ENCODE results near the gene CAPRIN2.

CAPRIN2 gene

GRCh38 chr12:30754750-30755394, at the start of gene CAPRIN2:
Gene CAPRIN2 (minus strand): TSS chr12:30754951. CDS start chr12:30753520, 1,431 bp downstream.
- DNase-seq: peak; percentile 90

- DNase-seq: no peak
These were observed 42.9 kb upstream of the CAPRIN2 start for GRCh38 chr12:30797689-30798088.

- no peak for DNase-seq
These were observed 42.2 kb upstream of the CAPRIN2 start for GRCh38 chr12:30796891-30797371.

DNA sequence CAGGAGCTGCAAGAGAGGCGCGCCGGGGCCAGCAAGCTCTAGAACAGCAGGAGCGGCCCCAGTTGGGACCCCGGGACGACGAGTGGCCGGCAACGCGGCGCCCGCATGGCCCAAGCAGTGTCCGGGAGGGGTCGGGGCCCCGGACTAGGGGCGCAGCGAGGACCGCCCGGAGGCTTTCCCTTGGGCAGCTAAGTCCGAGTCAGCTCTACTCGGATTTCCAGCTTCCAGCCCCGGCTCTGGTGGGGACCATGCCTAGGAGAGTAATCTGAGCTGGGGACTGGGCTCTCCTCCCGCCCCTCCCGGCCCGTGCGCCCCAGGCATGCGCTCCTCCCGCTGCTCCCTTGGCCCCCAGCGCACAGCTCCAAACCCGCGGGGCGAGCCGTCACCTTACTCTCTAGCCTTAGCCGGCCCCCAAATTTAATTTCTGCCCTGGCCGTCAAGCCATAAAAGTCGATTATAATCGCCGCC, 41.6 kb upstream of the CAPRIN2 start:
- DNase-seq: no peak

DNA sequence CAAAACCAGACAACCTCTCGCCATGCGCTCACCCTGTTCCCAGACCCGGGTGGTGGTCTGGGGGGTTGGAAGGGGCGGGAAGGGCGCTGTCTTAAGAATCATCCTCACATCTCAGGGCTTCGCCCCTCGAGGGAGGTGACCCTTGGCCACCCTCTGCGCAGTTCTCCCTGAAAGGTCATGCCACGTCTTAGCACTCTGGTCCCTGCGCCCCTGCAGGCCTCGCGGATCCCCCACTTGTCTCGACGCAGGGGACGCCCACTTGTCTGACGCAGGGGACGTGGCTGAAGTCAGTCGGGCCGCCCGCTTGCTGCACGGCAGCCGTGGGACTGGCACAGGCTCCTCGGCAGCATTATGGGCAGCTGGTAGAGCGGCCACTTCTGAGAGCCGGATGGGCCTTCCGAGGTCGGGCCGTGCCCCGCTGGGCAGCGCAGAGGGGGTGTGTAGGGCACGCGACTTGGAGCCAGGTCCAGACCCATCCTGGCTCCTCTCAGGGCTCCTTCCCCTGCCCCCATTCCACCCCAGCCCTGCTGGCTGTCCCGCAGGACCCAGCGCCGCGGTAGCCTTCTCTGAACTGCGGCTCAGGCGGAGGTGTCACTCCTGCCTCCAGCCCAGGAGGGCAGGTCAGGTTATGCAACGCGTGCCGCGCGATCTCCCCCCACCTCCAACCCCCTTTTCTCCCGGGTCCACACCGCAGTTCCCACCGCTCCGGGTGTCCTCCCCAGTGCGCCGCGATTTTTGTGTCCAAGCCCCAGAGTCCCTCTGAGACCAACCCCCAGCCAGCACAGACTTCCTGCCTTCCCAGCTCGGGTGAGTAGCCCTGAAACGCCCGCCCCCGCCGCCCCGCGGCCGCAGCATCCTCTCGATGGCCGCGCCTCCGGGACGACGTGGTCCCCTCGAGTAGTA, 40.9 kb upstream of the CAPRIN2 start:
- DNase-seq: peak; percentile 22

GRCh38 chr12:30794591-30795409, 40.0 kb upstream of the CAPRIN2 start:
- DNase-seq: no peak

GRCh38 chr12:30794020-30794419, 39.3 kb upstream of the CAPRIN2 start:
- DNase-seq: no peak

DNA sequence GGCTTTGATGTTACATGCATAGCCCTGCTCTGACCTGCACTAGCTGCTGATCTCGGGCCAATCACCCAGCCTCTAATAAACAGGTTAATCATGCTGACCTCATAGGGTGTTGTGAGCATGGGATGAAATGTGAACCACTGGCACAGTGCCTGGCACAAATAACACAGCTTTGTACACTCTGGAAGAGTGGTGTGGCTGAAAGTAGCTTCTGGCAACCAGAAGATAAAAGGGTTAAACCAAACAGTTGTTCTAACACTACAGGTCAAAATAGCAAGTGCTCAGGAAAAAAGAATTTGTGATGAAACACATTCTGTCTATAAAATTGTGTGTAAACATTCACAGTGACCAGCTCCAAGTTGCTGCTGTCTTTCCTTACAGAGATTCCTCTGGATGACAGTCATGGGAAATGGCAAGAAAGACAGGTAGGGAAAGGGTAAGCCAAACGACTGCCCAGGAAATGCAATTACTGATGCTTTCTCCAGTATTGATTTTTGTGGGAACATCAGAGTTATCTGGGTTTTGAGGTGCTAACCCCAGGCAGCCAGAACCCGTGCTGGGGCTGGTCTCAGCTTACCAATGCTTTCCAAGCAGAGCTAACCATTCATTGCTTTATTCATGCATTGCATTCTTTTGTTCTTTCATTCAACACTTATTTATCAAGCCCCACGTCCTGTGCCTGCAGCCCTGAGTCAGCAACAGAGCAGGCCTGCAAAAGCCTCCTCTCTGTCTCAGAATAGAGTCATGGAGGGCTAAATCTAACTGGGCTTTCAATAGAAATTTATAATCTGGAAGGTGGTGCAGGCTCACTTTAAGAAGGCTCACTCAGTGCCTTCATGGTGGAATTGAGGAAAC, 38.1 kb upstream of the CAPRIN2 start:
- DNase-seq: no peak

- no peak for DNase-seq
These were observed 37.3 kb upstream of the CAPRIN2 start for GRCh38 chr12:30792085-30792484.

DNA sequence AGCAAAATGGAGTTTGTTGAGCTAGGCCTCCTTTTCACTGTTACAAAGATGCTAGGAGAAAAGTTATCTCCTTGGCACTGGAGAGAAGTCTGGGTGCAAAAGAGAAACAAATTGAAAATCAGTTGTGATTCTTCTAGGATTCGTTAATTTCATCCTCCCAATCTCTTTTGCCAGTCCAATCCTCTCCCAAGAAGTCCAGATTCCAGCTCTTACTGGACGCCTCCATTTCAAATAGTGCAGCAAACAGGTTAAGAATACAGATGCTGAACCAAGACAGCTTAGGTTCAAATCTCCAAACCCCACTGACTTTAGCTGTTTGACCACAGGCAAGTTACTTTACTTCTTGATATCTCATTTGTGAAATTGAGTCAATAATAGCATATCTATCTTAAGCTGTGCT, 34.0 kb upstream of the CAPRIN2 start:
- no peak for DNase-seq

GRCh38 chr12:30785630-30786029, 30.9 kb upstream of the CAPRIN2 start:
- DNase-seq: no peak

DNA sequence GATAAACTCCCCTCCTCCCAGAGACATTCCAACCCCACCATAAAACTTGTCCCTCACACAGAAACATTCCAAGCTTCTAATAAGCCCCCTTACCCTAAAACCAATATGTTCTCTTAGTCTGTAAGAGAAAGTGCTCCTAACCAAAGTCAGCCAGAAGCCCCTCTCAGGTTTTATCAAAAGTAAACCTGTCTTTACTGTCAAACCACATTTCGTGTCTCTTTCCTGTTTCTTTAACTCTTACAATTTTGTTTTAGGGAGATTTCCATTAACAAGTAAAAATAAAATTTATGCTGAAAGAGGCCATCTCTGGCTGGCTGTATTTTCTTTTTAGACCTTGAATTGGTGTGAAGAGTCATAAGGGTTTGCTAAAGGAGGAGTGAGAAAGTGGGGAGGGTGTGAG, 29.8 kb upstream of the CAPRIN2 start:
- DNase-seq: no peak

DNA sequence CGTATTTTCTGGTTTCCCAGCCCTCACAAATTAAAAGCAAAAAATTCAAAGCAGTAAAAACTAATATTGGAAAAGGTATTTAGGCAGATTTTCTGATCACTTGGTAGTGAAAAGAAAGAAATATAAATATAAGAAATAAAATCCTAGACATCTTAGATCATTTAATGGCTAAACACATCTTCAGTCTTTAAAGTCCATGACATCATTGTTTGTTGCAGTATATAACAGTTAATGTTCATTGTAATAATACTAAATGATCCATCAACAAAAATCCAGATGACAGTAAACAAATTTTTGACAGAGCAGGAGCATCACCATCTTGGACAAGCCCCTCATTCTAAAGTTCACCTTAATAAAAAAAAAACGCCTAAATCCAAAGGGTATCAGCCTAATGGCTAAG, 29.2 kb upstream of the CAPRIN2 start:
- DNase-seq: no peak

DNA sequence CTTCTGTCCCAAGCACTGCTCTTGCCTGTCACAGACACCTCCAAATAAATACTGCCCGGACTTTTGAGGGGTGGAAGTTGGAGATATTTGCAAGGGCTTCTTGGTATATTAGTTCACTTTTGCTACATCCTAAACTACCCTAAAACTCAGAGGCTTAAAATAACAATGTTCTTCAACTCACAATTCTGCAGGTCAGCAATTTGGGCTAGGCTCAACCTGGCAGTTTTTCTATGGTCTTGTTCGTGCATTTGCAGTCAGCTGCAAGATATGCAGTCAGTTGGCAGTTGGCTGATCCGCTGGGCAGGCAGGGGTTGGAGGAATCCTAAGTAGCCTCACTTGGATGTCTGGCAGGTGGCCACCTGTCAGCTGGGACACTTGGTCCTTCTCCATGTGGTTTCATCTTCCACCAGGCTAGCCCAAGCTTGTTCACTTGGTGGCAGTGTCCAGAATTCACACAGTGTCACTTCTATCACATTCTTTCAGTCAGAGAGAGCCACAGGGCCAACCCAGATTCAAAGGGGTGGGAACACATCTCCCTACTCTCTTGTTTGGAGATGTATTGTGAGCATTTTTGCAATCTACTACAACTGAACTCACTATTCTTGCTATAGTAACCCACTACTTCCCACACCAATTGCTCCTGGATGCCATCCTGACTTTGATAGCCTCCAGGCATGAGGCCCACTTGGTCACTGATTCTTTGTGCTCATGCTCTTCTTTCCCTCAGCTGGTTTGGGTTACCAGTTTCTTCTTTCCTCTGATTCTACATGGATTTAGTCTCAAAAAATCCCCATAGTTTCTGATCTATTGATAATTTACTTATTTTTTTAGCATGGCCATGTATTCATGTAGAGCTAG, 27.8 kb upstream of the CAPRIN2 start:
- DNase-seq: no peak

DNA sequence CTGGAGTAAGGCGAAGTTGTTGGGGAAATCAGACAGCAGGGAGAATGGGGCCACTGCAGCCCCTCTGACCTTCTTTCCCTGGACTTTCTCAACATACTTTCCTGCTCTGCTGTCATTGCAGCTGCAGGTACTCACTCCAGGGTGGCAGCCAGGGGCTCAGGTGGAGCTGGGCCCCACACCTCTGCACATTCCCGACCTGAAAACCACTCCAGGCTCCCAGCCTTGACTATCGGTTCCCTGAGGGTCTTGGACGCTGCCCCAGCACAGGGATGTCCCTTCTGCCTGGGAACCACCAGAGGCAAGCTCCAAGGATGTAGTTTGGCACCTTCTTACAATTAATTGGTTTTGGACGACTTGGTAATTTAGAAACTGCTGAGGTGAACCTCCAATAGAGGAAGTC, 24.8 kb upstream of the CAPRIN2 start:
- no peak for DNase-seq

DNA sequence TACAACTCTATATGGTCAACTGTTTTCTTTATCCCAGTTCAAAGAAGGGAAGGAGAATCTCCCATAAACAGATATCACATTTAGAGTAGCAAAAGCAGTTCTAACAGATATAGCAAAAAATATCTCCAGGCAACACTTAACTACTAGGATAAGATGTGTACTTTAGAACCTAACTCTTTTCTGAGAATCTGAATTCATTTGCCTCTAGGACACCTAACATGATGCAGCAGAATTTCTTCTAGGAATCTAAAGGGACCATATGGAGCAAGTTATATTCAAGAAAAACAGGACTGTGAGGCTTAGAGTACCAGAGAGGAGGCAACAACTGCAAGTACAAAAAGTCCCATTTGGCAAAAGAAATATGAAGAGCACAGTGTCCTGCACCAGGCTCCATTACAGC, 24.4 kb upstream of the CAPRIN2 start:
- DNase-seq: no peak

DNA sequence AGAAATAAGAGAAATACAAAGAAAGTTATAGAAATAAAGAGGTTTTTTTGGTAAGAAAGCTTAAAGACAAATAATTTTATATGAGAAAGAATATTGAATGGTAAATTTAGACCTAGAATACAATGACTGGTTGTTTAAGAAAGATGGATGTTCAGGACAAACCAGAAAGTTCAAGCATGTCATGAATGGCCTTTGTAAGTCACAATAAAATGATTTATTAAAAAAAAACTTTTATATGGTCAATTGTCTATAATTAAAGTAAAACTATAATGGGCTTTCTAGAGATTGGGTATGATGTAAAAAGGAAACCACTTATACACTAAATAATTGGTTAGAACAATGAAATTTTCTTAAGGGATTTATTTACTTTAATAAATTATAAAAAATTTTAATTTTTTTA, 19.8 kb upstream of the CAPRIN2 start:
- DNase-seq: no peak

DNA sequence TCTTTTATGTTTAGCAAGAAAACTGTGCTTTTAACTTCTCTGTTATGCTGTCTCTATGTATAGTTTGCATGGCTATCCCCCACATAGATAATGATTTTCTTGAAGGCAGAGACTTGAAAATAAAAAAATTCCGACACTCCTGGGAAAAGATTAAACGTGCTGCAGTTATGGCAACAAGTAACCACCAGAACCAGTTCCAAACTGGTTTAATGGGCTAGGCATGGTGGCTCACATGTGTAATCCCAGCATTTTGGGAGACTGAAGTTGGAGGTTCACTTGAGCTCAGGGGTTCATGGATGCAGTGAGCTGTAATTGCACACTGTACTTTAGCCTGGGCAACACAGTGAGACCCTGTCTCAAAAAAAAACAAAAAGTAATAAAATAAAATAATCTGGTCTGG, 15.1 kb upstream of the CAPRIN2 start:
- DNase-seq: no peak

- no peak for DNase-seq
These were observed 9.5 kb upstream of the CAPRIN2 start for GRCh38 chr12:30764251-30764650.

DNA sequence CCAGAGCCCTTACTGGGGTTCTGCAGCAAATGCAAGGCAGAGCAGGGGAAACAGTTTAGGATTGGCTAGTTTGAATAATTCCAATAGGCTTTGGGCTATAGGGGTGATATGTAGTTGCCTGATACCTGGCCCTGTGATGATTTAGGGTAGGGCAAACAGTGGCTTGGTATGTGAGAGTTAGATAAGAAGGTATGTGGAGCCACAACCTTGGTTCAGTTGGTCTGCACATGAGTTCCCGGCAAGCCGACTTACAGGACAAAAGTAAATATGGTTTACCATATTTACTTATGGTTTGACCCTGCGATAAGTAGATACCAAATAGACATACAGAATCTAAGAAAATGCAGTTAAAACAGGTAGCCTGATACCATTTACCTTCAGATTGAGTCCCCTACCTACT, 8.3 kb upstream of the CAPRIN2 start:
- DNase-seq: no peak

DNA sequence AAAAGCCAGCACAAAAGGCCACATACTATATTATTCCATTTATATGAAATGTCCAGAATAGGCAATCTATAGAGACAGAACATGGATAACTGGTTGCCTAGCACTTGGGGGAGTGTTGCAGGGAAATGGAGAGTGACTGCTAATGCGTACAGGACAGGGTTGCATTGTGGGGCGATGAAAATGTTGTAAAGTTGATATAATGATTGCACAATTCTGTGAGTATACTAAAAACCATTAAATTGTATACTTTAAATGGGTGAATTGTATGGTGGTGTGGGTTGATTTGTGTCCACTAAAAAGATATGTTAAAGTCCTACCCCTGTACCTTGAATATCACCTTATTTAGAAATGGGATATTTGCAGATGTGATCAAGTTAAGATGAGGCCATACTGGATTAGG, 7.0 kb upstream of the CAPRIN2 start:
- no peak for DNase-seq

Measured in stimulated activated naive CD4-positive, alpha-beta T cell treated with Interleukin-2 at 50 U/mL for 16 hours (primary cell).